ENCODE results near the gene MSRB1. TPM values are rescaled to one million over a fixed set of nuclear protein-coding genes. Genes with fewer than 3 reads are reported as not detected.

Gene MSRB1
- total RNA-seq, 2 donors from 2014 or later: 24.3 to 24.7 TPM

DNA sequence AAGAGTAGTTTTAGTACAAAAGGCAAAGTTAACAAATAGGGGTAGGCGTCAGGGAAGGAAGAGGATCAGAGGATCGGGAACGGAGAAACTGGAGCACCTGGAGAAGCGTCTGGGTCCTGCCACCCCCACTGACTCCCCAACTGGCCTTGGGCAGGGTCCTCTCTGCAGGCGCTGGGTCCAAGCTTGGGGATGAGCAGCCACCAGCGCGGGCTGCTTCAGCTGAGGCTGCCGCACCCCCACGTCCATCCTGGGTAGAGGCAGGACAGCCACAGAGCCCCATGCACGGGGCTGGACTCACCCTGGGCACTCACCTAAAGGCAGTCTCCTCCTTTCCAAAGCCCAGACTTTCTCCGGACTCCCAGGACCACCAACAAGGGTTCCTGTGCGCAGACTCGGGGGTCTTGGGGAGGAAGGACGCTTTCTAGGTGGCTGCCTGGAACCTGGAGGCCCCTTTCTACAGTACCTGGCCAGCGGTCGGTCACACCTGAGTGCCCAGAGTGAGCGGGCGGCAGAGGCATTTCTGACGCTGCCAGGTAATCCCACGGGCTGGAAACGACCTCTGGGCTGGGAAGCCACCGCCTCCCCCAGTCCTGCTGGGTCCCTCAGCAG, 25.8 kb downstream of the MSRB1 start:
- ATAC-seq (no peak), DNase-seq (ENCODE audit: low spot score) (no peak)
- Mint-ChIP-seq H3K4me3 (no peak overlapping the region), H3K4me1 (ENCODE audit: low read depth in 2 of 2) (no peaks in the 10 kb centered on the region), H3K27ac (no peak overlapping the region), H3K36me3 (no peaks in the 10 kb centered on the region), H3K9me3 (no peaks in the 10 kb centered on the region), H3K27me3 (peaks cover 32 to 39% of the 10 kb centered on the region in 2 donors)

DNA sequence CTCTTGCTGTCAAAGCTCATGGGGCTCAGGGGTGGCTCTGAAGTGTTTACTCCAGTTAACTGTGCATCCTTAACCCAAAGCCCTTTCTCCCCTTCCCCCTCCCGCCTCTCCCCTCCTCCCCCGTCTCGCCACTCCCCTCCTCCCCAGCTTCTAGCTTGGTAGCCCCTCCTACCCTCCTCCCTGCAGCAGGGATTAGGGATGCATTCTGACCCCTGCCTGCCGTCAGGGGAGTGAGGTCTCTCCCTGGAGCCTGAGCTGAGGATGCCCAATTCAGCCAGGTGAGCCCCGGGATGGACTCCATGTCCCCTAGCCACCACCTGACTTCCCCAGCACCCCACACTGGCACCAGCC, 26.4 kb downstream of the MSRB1 start:
- no peaks in the 10 kb centered on the region for H3K4me1 Mint-ChIP-seq (ENCODE audit: low read depth in 2 of 2)
- ATAC-seq (no peak), DNase-seq (ENCODE audit: low spot score) (no peak)
- peaks cover 32 to 38% of the 10 kb centered on the region in 2 donors for H3K27me3 Mint-ChIP-seq
- H3K4me3 Mint-ChIP-seq: no peak overlapping the region
- H3K9me3 Mint-ChIP-seq: no peaks in the 10 kb centered on the region
- no peak overlapping the region for H3K27ac Mint-ChIP-seq
- no peaks in the 10 kb centered on the region for H3K36me3 Mint-ChIP-seq

GRCh38 chr16:1915732-1916639, 27.0 kb downstream of the MSRB1 start:
- Mint-ChIP-seq H3K4me1 (ENCODE audit: low read depth in 2 of 2) (no peaks in the 10 kb centered on the region), H3K36me3 (no peaks in the 10 kb centered on the region), H3K9me3 (no peaks in the 10 kb centered on the region), H3K27me3 (peaks cover 26 to 31% of the 10 kb centered on the region in 2 donors), H3K4me3 (no peak overlapping the region), H3K27ac (no peak overlapping the region)
- ATAC-seq (no peak), DNase-seq (ENCODE audit: low spot score) (no peak)

GRCh38 chr16:1914988-1915387, 28.0 kb downstream of the MSRB1 start:
- no peak for ATAC-seq
- H3K27ac Mint-ChIP-seq: no peak overlapping the region
- H3K27me3 Mint-ChIP-seq: peaks cover 19 to 25% of the 10 kb centered on the region in 2 donors
- no peak overlapping the region for H3K4me3 Mint-ChIP-seq
- no peaks in the 10 kb centered on the region for H3K4me1 Mint-ChIP-seq (ENCODE audit: low read depth in 2 of 2)
- no peak for DNase-seq (ENCODE audit: low spot score)
- no peaks in the 10 kb centered on the region for H3K36me3 Mint-ChIP-seq
- no peaks in the 10 kb centered on the region for H3K9me3 Mint-ChIP-seq

GRCh38 chr16:1914084-1914608, 28.9 kb downstream of the MSRB1 start:
- Mint-ChIP-seq H3K27ac (no peak overlapping the region), H3K4me3 (no peak overlapping the region), H3K4me1 (ENCODE audit: low read depth in 2 of 2) (no peaks in the 10 kb centered on the region), H3K36me3 (no peaks in the 10 kb centered on the region), H3K27me3 (peaks cover 19 to 25% of the 10 kb centered on the region in 2 donors), H3K9me3 (no peaks in the 10 kb centered on the region)
- DNase-seq (ENCODE audit: low spot score) (no peak), ATAC-seq (no peak)

DNA sequence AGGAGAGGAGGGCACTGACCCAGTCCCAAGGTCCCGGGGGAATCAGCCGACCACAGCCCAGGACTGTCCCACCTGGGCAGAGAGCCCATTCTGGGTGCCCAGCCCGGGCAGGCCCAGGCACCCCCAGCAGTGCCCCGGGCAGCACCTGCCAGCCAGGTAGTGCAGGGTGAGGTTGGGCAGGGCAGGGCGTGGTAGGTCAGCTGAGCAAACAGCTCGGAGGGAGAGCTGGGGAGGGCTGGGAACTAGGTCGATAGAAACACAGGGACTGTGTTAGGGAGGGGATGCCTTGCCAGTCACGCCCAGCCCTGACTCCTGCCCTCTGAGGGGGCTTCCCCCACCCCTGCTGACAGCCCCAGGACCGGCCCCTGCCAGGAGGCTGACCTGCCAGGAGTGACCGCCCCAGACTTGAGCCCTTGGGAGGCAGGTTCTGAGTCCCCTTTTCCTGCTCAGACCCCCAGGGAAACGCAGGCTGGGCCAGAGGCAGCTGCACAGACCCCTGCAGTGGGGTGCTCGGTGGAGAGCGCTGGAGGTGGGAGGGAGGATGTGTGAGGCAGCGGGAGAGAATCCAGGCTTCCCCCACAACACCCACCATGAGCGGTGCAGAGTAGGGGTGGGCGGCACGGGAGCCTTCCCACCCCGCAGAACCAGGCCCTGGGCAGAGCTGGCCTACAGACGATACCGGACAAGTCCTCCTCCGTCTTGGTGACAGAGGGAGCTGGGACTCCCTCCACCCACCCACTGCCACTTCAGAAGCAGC, 29.5 kb downstream of the MSRB1 start:
- no peaks in the 10 kb centered on the region for H3K9me3 Mint-ChIP-seq
- ATAC-seq: no peak

DNA sequence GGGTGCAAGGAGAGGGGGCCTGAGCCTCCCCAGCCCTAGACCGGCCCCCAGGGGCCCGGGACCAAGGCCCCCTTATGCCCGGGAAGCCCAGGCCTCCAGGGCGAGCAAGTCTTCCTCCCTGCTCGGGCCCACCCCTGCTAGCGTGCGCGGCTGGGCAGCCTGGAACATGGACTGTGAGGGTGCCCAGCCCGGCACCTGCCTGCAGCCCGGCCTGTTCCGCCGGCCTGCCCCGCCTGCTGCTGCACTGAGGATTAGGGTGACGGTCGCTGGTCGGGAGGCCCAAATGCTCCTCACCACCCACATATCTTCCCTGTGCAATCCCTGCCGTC, 30.8 kb downstream of the MSRB1 start:
- Mint-ChIP-seq H3K4me3 (no peak overlapping the region), H3K27ac (no peak overlapping the region), H3K27me3 (peaks cover 21 to 29% of the 10 kb centered on the region in 2 donors), H3K9me3 (no peaks in the 10 kb centered on the region), H3K4me1 (ENCODE audit: low read depth in 2 of 2) (no peaks in the 10 kb centered on the region), H3K36me3 (no peaks in the 10 kb centered on the region)
- no peak for ATAC-seq
- DNase-seq (ENCODE audit: low spot score): no peak

More for the DNA sequence above, 29.5 kb downstream of the MSRB1 start:
- Mint-ChIP-seq H3K27ac (no peak overlapping the region), H3K4me3 (no peak overlapping the region), H3K27me3 (peaks cover 21 to 28% of the 10 kb centered on the region in 2 donors), H3K36me3 (no peaks in the 10 kb centered on the region), H3K4me1 (ENCODE audit: low read depth in 2 of 2) (no peaks in the 10 kb centered on the region)
- DNase-seq (ENCODE audit: low spot score): no peak

DNA sequence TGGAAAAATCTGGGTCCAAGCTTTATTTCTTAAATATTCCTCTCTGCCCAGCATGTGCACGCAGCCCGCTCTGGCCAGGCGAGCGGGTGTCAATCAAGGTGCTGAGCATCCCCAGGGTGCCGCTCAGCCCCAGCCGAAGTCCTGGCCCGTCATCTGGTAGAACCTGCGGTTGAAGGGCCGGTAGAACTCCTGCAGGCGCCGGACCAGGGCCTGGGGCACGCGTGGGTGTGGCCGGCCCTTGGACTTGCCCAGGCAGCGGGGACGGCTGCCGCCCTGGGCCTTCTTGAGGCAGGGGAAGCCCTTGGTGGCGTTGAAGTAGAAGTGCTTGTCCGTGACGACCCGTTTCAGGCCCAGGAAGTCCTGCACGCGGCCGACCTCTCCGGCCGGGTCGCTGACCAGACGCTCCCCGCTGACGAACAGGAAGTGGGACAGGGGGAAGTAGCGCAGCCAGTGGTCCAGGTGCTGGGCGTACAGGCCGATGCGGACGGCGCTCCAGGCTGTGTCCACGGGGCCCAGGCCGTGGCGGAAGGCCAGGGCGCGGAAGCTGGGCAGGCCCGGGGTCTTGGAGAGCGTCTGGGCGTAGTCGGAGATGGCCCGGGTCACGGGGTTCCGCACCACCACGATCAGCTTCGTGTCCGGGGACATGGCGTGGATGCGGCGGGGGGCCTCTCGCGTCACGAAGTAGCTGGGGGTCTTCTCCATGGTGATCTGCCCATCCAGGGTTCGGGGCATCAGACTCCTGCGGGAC, 31.4 kb downstream of the MSRB1 start:
- DNase-seq (ENCODE audit: low spot score) (no peak), ATAC-seq (no peak)
- no peaks in the 10 kb centered on the region for H3K9me3 Mint-ChIP-seq
- H3K27ac Mint-ChIP-seq: no peak overlapping the region
- H3K27me3 Mint-ChIP-seq: peaks cover 17 to 24% of the 10 kb centered on the region in 2 donors
- no peak overlapping the region for H3K4me3 Mint-ChIP-seq
- H3K4me1 Mint-ChIP-seq (ENCODE audit: low read depth in 2 of 2): no peaks in the 10 kb centered on the region
- H3K36me3 Mint-ChIP-seq: no peaks in the 10 kb centered on the region

DNA sequence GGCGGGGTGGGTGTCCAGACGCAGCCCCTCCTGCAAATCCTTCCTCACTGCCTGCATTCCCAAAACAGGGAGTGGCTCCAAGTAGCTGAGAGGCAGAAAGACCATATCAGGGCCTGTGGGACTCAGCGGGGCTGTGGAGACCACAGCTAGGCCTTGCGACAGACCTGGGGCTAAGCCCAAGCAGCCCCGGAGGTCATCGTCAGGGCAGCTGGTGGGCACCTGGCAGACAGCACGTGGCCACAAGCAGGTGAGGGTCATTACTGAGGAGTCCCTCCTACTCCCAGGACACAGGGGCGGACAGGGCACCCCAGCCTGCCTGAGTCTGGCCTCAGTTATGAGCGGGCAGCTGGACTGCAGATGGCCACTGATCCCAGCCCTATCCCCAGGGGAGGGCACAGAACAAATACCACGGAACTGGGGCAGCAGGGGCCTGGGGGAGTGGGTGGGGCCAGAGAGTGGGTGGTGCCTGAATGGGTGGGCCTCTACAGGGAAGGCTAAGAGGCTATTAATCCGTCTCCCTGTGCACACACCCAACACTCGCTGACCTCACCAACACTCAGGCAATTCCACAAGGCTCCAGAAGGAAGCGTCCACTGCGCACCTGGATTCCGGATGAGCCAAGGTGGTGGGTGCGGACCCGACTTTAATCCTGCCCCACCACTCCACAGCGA, 33.3 kb downstream of the MSRB1 start:
- Mint-ChIP-seq H3K36me3 (no peaks in the 10 kb centered on the region), H3K4me1 (ENCODE audit: low read depth in 2 of 2) (no peaks in the 10 kb centered on the region), H3K9me3 (no peaks in the 10 kb centered on the region), H3K4me3 (no peak overlapping the region), H3K27ac (no peak overlapping the region), H3K27me3 (peaks cover 5 to 7% of the 10 kb centered on the region in 2 donors)
- DNase-seq (ENCODE audit: low spot score) (no peak), ATAC-seq (no peak)

GRCh38 chr16:1908983-1909382, 34.0 kb downstream of the MSRB1 start:
- Mint-ChIP-seq H3K4me1 (ENCODE audit: low read depth in 2 of 2) (no peaks in the 10 kb centered on the region), H3K36me3 (no peaks in the 10 kb centered on the region), H3K27me3 (peaks cover 5 to 9% of the 10 kb centered on the region in 2 donors), H3K9me3 (no peaks in the 10 kb centered on the region), H3K4me3 (no peak overlapping the region), H3K27ac (no peak overlapping the region)
- DNase-seq (ENCODE audit: low spot score): no peak
- no peak for ATAC-seq

GRCh38 chr16:1908184-1908583, 34.8 kb downstream of the MSRB1 start:
- no peak for DNase-seq (ENCODE audit: low spot score)
- no peak for ATAC-seq
- Mint-ChIP-seq H3K36me3 (no peaks in the 10 kb centered on the region), H3K4me1 (ENCODE audit: low read depth in 2 of 2) (no peaks in the 10 kb centered on the region), H3K9me3 (no peaks in the 10 kb centered on the region), H3K27me3 (peaks cover 5 to 9% of the 10 kb centered on the region in 2 donors), H3K4me3 (no peak overlapping the region), H3K27ac (no peak overlapping the region)

DNA sequence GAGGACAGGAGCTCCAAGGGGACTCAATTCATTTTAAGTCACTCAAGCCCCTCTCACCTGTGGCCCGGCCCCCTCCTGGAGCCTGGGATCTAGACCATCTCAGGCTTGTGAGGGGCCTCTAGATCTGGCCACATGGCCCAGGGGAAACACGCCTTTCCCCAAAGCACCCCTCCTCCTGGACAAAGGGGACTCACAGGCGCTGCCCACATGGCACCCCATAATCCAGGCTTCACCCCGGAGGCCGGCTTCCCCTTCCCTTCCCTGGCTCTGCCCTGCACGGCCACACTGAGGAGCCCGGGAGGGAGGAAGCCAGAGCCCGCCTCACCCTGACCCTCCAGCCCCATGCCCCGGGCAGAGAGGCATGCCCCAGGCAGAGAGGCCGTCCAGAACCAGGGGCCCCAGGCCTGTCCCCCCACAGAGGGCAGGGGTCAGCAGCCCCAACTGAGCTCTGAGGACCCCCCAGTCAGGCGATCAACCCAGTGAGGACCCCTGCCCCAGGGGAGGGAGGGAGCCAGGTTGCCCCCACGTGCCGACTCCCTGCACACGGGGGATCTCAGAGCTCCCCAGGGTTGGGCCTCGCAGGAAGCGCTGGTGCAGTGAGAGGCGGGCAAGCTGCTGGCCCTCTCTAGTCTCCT, 35.7 kb downstream of the MSRB1 start:
- no peaks in the 10 kb centered on the region for H3K36me3 Mint-ChIP-seq
- no peak for DNase-seq (ENCODE audit: low spot score)
- ATAC-seq: peak in 1 of 2 donors; percentile 21
- no peak overlapping the region for H3K4me3 Mint-ChIP-seq
- H3K4me1 Mint-ChIP-seq (ENCODE audit: low read depth in 2 of 2): no peaks in the 10 kb centered on the region
- H3K27ac Mint-ChIP-seq: no peak overlapping the region
- H3K27me3 Mint-ChIP-seq: peaks cover 5 to 9% of the 10 kb centered on the region in 2 donors
- H3K9me3 Mint-ChIP-seq: no peaks in the 10 kb centered on the region

DNA sequence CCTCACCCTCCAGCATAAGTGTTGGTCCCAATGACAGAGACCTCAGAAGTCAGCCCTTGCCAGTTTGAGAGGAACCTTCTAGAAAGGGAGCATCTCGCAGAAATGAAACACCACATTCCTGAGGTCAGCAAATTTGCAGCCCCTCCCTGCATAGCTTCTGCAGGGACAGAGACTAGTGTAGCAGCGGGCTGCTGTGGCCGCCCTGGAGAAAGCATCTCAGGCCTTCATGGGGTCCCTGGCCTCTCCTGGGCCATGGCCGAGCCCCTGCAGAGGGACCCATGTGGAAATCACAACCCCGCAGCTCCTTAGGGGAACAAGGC, 36.2 kb downstream of the MSRB1 start:
- H3K27ac Mint-ChIP-seq: no peak overlapping the region
- H3K4me1 Mint-ChIP-seq (ENCODE audit: low read depth in 2 of 2): no peaks in the 10 kb centered on the region

More for the DNA sequence above, 36.2 kb downstream of the MSRB1 start:
- DNase-seq (ENCODE audit: low spot score): no peak
- no peak overlapping the region for H3K4me3 Mint-ChIP-seq
- no peaks in the 10 kb centered on the region for H3K9me3 Mint-ChIP-seq
- no peaks in the 10 kb centered on the region for H3K36me3 Mint-ChIP-seq
- ATAC-seq: no peak
- peaks cover 5 to 9% of the 10 kb centered on the region in 2 donors for H3K27me3 Mint-ChIP-seq
